ENCODE data around the gene S1PR5. TPM values are rescaled to one million over a fixed set of nuclear protein-coding genes. Genes with fewer than 3 reads are reported as not detected.
"Not testable (repeated sequence)": the region's sequence is repeated elsewhere in the genome, so short reads cannot be mapped to it uniquely, and the experiment has no call there.

Gene S1PR5
- total and polyA plus RNA-seq, 2 of the 8 experiments (the other 6 are each of a cell fraction or from before 2014, with no cell fraction given): 2.4 to 8.6 TPM

DNA sequence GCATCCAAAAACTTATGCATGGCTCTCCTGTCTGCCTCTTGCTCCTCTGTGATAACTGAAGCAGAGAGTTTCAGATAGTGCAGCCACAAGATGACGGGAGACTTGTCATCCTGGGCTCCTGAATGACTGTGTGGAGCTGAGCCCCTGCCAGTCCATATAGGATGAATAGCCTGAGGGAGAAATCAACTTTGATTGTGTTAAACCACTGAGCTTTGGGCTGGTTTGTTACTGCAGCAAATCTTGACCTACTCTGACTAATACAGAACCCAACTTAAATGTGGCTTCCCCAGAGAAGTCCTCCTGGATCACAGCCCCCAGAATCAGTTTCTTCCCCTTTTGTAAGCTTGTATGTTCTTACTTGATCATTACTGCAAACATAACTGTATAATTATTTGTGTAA lies 15.2 kb upstream of the S1PR5 start (continued):
- TF ChIP-seq EP300 (IDR thresholded peaks at IDR 0.05; ENCODE audit: borderline replicate concordance in 1 of 2, low read depth in 2 of 2, low read length in 2 of 2) (no peak), TCF12 (IDR thresholded peaks at IDR 0.05; ENCODE audit: low read depth, low read length) (no peak), CBX5 (IDR thresholded peaks at IDR 0.05; ENCODE audit: low read depth, low read length) (no peak), CBX8 (IDR thresholded peaks at IDR 0.05; ENCODE audit: borderline replicate concordance, low read depth, low read length) (no peak), KDM5A (IDR thresholded peaks at IDR 0.05; ENCODE audit: low read length) (no peak)
- TF ChIP-seq, protein P1, sequence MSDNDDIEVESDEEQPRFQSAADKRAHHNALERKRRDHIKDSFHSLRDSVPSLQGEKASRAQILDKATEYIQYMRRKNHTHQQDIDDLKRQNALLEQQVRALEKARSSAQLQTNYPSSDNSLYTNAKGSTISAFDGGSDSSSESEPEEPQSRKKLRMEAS (IDR thresholded peaks at IDR 0.05): no peak

DNA sequence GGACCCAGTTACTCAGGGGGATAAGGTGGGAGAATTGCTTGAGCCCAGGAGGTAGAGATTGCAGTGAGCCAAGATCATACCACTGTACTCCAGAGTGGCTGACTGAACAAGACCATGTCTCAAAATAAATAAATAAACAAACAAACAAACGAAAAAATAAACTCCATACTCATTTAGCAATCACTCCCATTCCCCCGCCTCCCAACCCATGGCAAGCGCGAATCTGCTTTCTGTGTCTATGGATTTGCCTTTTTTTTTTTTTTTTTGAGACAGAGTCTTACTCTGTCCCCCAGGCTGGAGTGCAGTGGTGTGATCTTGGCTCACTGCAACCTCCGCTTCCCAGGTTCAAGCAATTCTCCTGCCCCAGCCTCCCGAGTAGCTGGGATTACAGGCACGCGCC lies 9.6 kb upstream of the S1PR5 start:
- H2AK5ac ChIP-seq (ENCODE audit: low read depth, low read length); H2AFZ ChIP-seq (ENCODE audit: low read length); H2BK20ac ChIP-seq (ENCODE audit: low read length); H3K4ac ChIP-seq (replicated peaks; ENCODE audit: insufficient read length, low read depth, low read length); FAIRE-seq; H2BK120ac ChIP-seq (replicated peaks; ENCODE audit: low read depth, low read length); H3K36me3 ChIP-seq (ENCODE audit: control insufficient read depth in 2 of 4, insufficient read depth in 4 of 4, low read length in 3 of 4); H4K91ac ChIP-seq (replicated peaks; ENCODE audit: insufficient read length, low read length); H3K56ac ChIP-seq (replicated peaks; ENCODE audit: insufficient read length, low read depth, low read length); H3K79me1 ChIP-seq (ENCODE audit: low read depth, low read length); H4K8ac ChIP-seq (ENCODE audit: extremely low read depth, insufficient read depth, low read length); H3K4me3 ChIP-seq (ENCODE audit: extremely low read depth in 1 of 4, insufficient read depth in 2 of 4, low read depth in 3 of 4, low read length in 4 of 4); H2BK5ac ChIP-seq (ENCODE audit: low read depth, low read length); H3K27ac ChIP-seq (ENCODE audit: low read depth, low read length); DNase-seq (ENCODE audit: low read depth in 1 of 2, low spot score in 2 of 2); H3K23ac ChIP-seq (ENCODE audit: insufficient read length); POLR2A ChIA-PET (ENCODE audit: partially characterized antibody); H3K9ac ChIP-seq (replicated peaks in 1 of 4; ENCODE audit: extremely low read depth in 1 of 4, low read depth in 3 of 4, low read length in 3 of 4); H3K14ac ChIP-seq (ENCODE audit: insufficient read length); H3K4me1 ChIP-seq (replicated peaks in 1 of 4; ENCODE audit: control insufficient read depth in 3 of 4, insufficient read depth in 4 of 4, low read length in 3 of 4); H2BK12ac ChIP-seq (ENCODE audit: low read depth, low read length); H3K18ac ChIP-seq (ENCODE audit: extremely low read depth, low read length); H3K4me2 ChIP-seq (ENCODE audit: insufficient read depth in 1 of 2, low read depth in 2 of 2, low read length in 2 of 2); H3K79me2 ChIP-seq (ENCODE audit: control insufficient read depth in 1 of 2, insufficient read depth in 2 of 2, low read length in 2 of 2); H4K20me1 ChIP-seq (replicated peaks in 1 of 2; ENCODE audit: control insufficient read depth in 1 of 2, insufficient read depth in 2 of 2, low read length in 2 of 2); H2BK15ac ChIP-seq (ENCODE audit: low read length); H4K5ac ChIP-seq (ENCODE audit: insufficient read length, low read depth, low read length); H3K23me2 ChIP-seq (ENCODE audit: low read depth, low read length); H3K9me3 ChIP-seq (ENCODE audit: insufficient read depth in 2 of 2, low read depth in 1 of 2, low read length in 1 of 2); H3K27me3 ChIP-seq (replicated peaks in 1 of 4; ENCODE audit: control insufficient read depth in 3 of 4, extremely low read depth in 1 of 4, insufficient read depth in 3 of 4, low read length in 3 of 4): not testable (repeated sequence)
- CTCF ChIA-PET (ENCODE audit: partially characterized antibody): interaction anchor here (1.0 to 1.2 kb wide), 2 partner anchors 10 to 20 kb away, joined by 3 to 4 read pairs; partner anchors contain the start of gene S1PR5
- 97% methylated on average over 8 of the region's 8 CpGs; no CpG with 5 or more reads in 1 of the 2 experiments for WGBS, 2 experiments (ENCODE audit: extremely low coverage in 1 of 2, insufficient coverage in 1 of 2, insufficient read length in 1 of 2, insufficient replicate concordance in 2 of 2, low coverage in 1 of 2, low lambda C conversion rate in 2 of 2, missing lambda C conversion rate in 1 of 2)

All from H1 (cell line).